Measurements from ENCODE around the gene VPS13D. TPM values are rescaled to one million over a fixed set of nuclear protein-coding genes. Genes with fewer than 3 reads are reported as not detected.

The VPS13D gene
- total RNA-seq, 1 experiment from 2014 or later: 33.1 TPM

DNA sequence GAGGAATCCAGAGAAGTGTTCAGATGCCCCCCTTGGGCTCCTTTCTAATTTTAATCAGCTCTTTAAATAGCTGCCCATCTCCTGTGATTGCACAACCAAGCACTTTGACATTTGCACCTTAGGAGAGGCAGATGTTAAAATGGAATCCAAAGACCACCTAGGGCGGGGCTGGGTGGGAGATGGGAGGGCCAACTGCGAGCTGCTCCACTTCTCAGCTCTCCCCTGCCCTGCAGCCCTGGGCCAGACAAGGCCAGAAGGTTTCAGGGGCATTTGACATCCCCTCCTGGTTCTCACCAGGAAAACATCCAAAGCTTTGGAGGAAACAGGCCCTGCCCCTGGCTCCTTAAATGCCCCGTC lies 281.3 kb downstream of the VPS13D start:
- POLR2A ChIA-PET: interaction anchor here (0.6 kb wide), 2 partner anchors 12 to 16 kb away, joined by 3 to 7 read pairs; no protein-coding TSS in a partner anchor
- H3K9me3 ChIP-seq (ENCODE audit: control insufficient read depth, insufficient read depth, low read depth, low read length): no peaks in the 10 kb centered on the region
- H3K4me3 ChIP-seq (ENCODE audit: low read depth in 2 of 2, low read length in 2 of 2): no peak overlapping the region
- no peak for DNase-seq (ENCODE audit: low read depth, low spot score)
- in situ Hi-C loops (cut with HindIII; ENCODE audit: low pct_unique_long_range_greater_than_20kb, low sequenced_read_pairs): no loop called here
- CTCF ChIA-PET: interaction anchor here (0.6 kb wide), 1 partner anchor 313 kb away, joined by 3 read pairs; no protein-coding TSS in a partner anchor
- H3K4me1 ChIP-seq (ENCODE audit: control insufficient read depth, insufficient read depth, low read length): no peaks in the 10 kb centered on the region; the same call in 1 of the 2 replicates
- intact Hi-C loops (cut with micrococcal nuclease; ENCODE audit: unreplicated experiment): no loop called here
- no TSS peak for BruUV-seq (replicated peaks)
- H3K27me3 ChIP-seq (ENCODE audit: control insufficient read depth, insufficient read depth, low read length): no peaks in the 10 kb centered on the region
- no peak for TF ChIP-seq TCF7L2 (IDR thresholded peaks at IDR 0.05; ENCODE audit: low read depth, low read length)
- TF ChIP-seq, protein P1, sequence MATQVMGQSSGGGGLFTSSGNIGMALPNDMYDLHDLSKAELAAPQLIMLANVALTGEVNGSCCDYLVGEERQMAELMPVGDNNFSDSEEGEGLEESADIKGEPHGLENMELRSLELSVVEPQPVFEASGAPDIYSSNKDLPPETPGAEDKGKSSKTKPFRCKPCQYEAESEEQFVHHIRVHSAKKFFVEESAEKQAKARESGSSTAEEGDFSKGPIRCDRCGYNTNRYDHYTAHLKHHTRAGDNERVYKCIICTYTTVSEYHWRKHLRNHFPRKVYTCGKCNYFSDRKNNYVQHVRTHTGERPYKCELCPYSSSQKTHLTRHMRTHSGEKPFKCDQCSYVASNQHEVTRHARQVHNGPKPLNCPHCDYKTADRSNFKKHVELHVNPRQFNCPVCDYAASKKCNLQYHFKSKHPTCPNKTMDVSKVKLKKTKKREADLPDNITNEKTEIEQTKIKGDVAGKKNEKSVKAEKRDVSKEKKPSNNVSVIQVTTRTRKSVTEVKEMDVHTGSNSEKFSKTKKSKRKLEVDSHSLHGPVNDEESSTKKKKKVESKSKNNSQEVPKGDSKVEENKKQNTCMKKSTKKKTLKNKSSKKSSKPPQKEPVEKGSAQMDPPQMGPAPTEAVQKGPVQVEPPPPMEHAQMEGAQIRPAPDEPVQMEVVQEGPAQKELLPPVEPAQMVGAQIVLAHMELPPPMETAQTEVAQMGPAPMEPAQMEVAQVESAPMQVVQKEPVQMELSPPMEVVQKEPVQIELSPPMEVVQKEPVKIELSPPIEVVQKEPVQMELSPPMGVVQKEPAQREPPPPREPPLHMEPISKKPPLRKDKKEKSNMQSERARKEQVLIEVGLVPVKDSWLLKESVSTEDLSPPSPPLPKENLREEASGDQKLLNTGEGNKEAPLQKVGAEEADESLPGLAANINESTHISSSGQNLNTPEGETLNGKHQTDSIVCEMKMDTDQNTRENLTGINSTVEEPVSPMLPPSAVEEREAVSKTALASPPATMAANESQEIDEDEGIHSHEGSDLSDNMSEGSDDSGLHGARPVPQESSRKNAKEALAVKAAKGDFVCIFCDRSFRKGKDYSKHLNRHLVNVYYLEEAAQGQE (IDR thresholded peaks at IDR 0.05; ENCODE audit: insufficient read depth in 1 of 2, low read depth in 2 of 2, low read length in 1 of 2): no peak
- no peak for TF ChIP-seq SIN3A (IDR thresholded peaks at IDR 0.05; ENCODE audit: borderline replicate concordance, insufficient read depth, low read depth, low read length)
- no peak for TF ChIP-seq POLR2AphosphoS5 (IDR thresholded peaks at IDR 0.05; ENCODE audit: low read depth, low read length)
- TF ChIP-seq, protein P2, sequence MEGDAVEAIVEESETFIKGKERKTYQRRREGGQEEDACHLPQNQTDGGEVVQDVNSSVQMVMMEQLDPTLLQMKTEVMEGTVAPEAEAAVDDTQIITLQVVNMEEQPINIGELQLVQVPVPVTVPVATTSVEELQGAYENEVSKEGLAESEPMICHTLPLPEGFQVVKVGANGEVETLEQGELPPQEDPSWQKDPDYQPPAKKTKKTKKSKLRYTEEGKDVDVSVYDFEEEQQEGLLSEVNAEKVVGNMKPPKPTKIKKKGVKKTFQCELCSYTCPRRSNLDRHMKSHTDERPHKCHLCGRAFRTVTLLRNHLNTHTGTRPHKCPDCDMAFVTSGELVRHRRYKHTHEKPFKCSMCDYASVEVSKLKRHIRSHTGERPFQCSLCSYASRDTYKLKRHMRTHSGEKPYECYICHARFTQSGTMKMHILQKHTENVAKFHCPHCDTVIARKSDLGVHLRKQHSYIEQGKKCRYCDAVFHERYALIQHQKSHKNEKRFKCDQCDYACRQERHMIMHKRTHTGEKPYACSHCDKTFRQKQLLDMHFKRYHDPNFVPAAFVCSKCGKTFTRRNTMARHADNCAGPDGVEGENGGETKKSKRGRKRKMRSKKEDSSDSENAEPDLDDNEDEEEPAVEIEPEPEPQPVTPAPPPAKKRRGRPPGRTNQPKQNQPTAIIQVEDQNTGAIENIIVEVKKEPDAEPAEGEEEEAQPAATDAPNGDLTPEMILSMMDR (IDR thresholded peaks at IDR 0.05): no peak
- H3K36me3 ChIP-seq (ENCODE audit: control insufficient read depth, insufficient read depth, low read length): no peaks in the 10 kb centered on the region
- H3K27ac ChIP-seq (ENCODE audit: low read length): peak overlapping the region; percentile 68; the same call in 1 of the 2 replicates
- no peak for ATAC-seq

DNA sequence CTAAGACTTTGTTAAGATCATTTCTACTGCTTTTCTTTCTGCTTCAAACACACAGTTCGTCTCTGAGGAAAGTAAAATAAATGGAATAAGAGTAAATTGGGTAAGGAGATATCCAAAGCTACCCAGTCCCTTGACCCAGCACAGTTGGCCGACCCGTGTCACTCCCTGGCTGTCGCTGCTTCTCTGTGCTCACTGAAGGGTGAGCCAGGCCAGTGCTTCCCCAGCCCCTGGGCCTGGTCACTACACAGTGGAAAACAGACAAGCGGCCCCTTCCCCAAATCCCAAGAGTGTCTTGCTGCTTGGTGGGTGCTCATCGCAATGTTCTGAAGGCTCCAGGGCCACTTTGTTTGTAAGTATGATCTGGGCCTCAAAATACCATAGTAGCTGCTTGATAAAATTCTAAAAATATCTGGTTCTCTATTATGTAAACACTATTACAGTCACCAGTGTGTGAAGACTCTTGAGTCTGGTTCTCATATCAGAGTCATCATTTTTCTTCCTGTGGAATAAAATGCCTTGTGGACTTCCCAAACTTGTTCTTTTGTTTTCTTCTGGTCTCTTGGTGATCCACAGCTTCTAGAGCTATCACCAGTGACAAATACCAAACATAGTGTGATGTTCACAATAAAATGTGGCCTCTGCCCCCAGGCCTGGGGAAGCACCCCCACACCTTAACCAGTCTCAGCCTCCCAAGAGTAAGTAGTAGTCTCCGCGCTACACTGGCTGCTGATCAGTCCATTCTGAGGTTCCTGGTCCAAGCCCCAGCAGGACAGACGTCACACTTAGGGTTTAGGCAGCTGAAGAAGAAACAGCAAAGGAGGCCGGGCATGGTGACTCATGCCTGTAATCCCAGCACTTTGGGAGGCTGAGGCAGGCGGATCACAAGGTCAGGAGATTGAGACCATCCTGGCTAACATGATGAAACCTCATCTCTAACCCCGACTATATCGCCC lies 282.0 kb downstream of the VPS13D start:
- Histone ChIP-seq H3K27ac (ENCODE audit: low read length) (peak overlapping the region; percentile 68), H3K27me3 (ENCODE audit: control insufficient read depth, insufficient read depth, low read length) (no peaks in the 10 kb centered on the region), H3K4me3 (ENCODE audit: low read depth in 2 of 2, low read length in 2 of 2) (no peak overlapping the region), H3K36me3 (ENCODE audit: control insufficient read depth, insufficient read depth, low read length) (no peaks in the 10 kb centered on the region), H3K4me1 (ENCODE audit: control insufficient read depth, insufficient read depth, low read length) (no peaks in the 10 kb centered on the region; the same call in 1 of the 2 replicates), H3K9me3 (ENCODE audit: control insufficient read depth, insufficient read depth, low read depth, low read length) (no peaks in the 10 kb centered on the region)
- intact Hi-C loops (cut with micrococcal nuclease; ENCODE audit: unreplicated experiment) (no loop called here), in situ Hi-C loops (cut with HindIII; ENCODE audit: low pct_unique_long_range_greater_than_20kb, low sequenced_read_pairs) (no loop called here)
- ChIA-PET CTCF (interaction anchor here (0.6 to 0.7 kb wide), 2 partner anchors 56 to 314 kb away, joined by 3 to 4 read pairs; no protein-coding TSS in a partner anchor), POLR2A (interaction anchor here (0.6 kb wide), 1 partner anchor 17 kb away, joined by 7 read pairs; no protein-coding TSS in a partner anchor)
- no peak for ATAC-seq
- TF ChIP-seq, protein P2 (IDR thresholded peaks at IDR 0.05): no peak
- TF ChIP-seq TCF7L2 (IDR thresholded peaks at IDR 0.05; ENCODE audit: low read depth, low read length) (no peak), POLR2AphosphoS5 (IDR thresholded peaks at IDR 0.05; ENCODE audit: low read depth, low read length) (no peak), SIN3A (IDR thresholded peaks at IDR 0.05; ENCODE audit: borderline replicate concordance, insufficient read depth, low read depth, low read length) (no peak)
- TF ChIP-seq, protein P1 (IDR thresholded peaks at IDR 0.05; ENCODE audit: insufficient read depth in 1 of 2, low read depth in 2 of 2, low read length in 1 of 2): no peak
- DNase-seq (ENCODE audit: low read depth, low spot score): no peak
- BruUV-seq (replicated peaks): no TSS peak

Data from Panc1 (cell line).